PC-3 (cell line): ENCODE measurements around the gene TMEM129. TPM values are rescaled to one million over a fixed set of nuclear protein-coding genes. Genes with fewer than 3 reads are reported as not detected.

Experiments used
- ATAC-seq: fragments of 200-7000 bp; cut with Tn5 transposase; 2 replicates; pipeline ENCODE4 v1.9.1; 2020; ENCODE audit warnings: mild to moderate bottlenecking, moderate library complexity
- BruUV-seq: library from RNA; stranded (reverse); fragments of 400-500 nt; replicated peaks from 2 replicates; lab custom pipeline; 2021; lab: Mats Ljungman, UMichigan
- CTCF ChIA-PET: fragments of 300-600 bp; sonication (Branson Sonifier 250); formaldehyde crosslinking; loops from one replicate; lab custom pipeline; 2022; ENCODE audit warnings: antibody characterized with exemption; lab: Charles Lee
- POLR2A ChIA-PET: fragments of 300-600 bp; sonication (Branson Sonifier 250); formaldehyde crosslinking; loops from one replicate; lab custom pipeline; 2022; ENCODE audit warnings: antibody characterized with exemption; ENCODE audit not compliant: unreplicated experiment; lab: Charles Lee
- DNase-seq: peaks from one replicate; pipeline ENCODE4 v3.0.0-alpha.2; 2015
- H2AFZ ChIP-seq: fragments of 300-600 bp; sonication (generic); 2 replicates; pipeline ENCODE4 v1.6.0; 2016; ENCODE audit warnings: antibody characterized with exemption, low read length
- H3F3A ChIP-seq: fragments of 300-600 bp; sonication (generic); one replicate; pipeline ENCODE4 v1.6.0; 2017; ENCODE audit warnings: antibody characterized with exemption, low read length, control low read depth, mild to moderate bottlenecking; ENCODE audit not compliant: unreplicated experiment
- H3K27ac ChIP-seq: fragments of 300-600 bp; sonication (generic); 2 replicates; pipeline ENCODE4 v1.5.1; 2016; ENCODE audit warnings: mild to moderate bottlenecking, low read length
- H3K27me3 ChIP-seq: fragments of 300-600 bp; sonication (generic); 2 replicates; pipeline ENCODE4 v1.6.1; 2016; ENCODE audit warnings: low read length, mixed read lengths
- H3K36me3 ChIP-seq: fragments of 300-600 bp; sonication (generic); 2 replicates; pipeline ENCODE4 v1.6.1; 2016; ENCODE audit warnings: low read depth, mixed run types, low read length, mixed read lengths
- H3K4me1 ChIP-seq: fragments of 300-600 bp; sonication (generic); 2 replicates; pipeline ENCODE4 v1.5.1; 2016; ENCODE audit warnings: low read length; ENCODE audit not compliant: insufficient read depth
- H3K4me2 ChIP-seq: fragments of 300-600 bp; sonication (generic); 2 replicates; pipeline ENCODE4 v1.6.0; 2016; ENCODE audit warnings: low read length
- H3K4me3 ChIP-seq: fragments of 300-600 bp; sonication (generic); 2 replicates; pipeline ENCODE4 v1.5.1; 2016; ENCODE audit warnings: mild to moderate bottlenecking, low read length, mixed read lengths
- H3K79me2 ChIP-seq: fragments of 300-600 bp; sonication (generic); 2 replicates; pipeline ENCODE4 v1.6.1; 2017; ENCODE audit warnings: low read length, mixed read lengths
- H3K9ac ChIP-seq: fragments of 300-600 bp; sonication (generic); 2 replicates; pipeline ENCODE4 v1.6.0; 2016; ENCODE audit warnings: mild to moderate bottlenecking, low read length
- H3K9me2 ChIP-seq: fragments of 300-600 bp; sonication (generic); replicated peaks from 2 replicates; pipeline ENCODE4 v1.6.1; 2016; ENCODE audit warnings: mixed run types, low read length, mixed read lengths
- H3K9me3 ChIP-seq: fragments of 300-600 bp; sonication (generic); 2 replicates; pipeline ENCODE4 v1.6.1; 2016; ENCODE audit warnings: low read length, mixed read lengths
- H4K20me1 ChIP-seq: fragments of 300-600 bp; sonication (generic); 2 replicates; pipeline ENCODE4 v1.6.1; 2016; ENCODE audit warnings: low read length, mixed read lengths
- CTCF ChIP-seq: fragments of 300-600 bp; sonication (generic); conservative IDR thresholded peaks from 2 replicates; pipeline ENCODE4 v1.5.1; 2017; ENCODE audit warnings: antibody characterized with exemption, low read depth, mild to moderate bottlenecking, low read length
- EZH2 ChIP-seq: fragments of 300-600 bp; sonication (generic); IDR thresholded peaks from one replicate; pipeline ENCODE4 v1.6.1; 2017; ENCODE audit warnings: antibody characterized with exemption, mild to moderate bottlenecking, low read length; ENCODE audit not compliant: unreplicated experiment
- EZH2phosphoT487 ChIP-seq: fragments of 300-600 bp; sonication (generic); IDR thresholded peaks from 2 replicates; pipeline ENCODE4 v1.6.1; 2018; ENCODE audit warnings: mild to moderate bottlenecking, antibody characterized with exemption, low read length, borderline replicate concordance
- intact Hi-C: fragments of 100-400 bp; cut with micrococcal nuclease; formaldehyde crosslinking; loops from 2 replicates; pipeline ENCODE4 v1.9.0; 2023
- total RNA-seq: library from RNA; depleted of rRNA; stranded (reverse); fragments of >200 nt; gene quantifications from 2 replicates; pipeline ENCODE4 v1.2.3, GENCODE V29; 2014

TMEM129 gene
- total RNA-seq, 1 experiment from 2014 or later: 28.6 TPM

DNA sequence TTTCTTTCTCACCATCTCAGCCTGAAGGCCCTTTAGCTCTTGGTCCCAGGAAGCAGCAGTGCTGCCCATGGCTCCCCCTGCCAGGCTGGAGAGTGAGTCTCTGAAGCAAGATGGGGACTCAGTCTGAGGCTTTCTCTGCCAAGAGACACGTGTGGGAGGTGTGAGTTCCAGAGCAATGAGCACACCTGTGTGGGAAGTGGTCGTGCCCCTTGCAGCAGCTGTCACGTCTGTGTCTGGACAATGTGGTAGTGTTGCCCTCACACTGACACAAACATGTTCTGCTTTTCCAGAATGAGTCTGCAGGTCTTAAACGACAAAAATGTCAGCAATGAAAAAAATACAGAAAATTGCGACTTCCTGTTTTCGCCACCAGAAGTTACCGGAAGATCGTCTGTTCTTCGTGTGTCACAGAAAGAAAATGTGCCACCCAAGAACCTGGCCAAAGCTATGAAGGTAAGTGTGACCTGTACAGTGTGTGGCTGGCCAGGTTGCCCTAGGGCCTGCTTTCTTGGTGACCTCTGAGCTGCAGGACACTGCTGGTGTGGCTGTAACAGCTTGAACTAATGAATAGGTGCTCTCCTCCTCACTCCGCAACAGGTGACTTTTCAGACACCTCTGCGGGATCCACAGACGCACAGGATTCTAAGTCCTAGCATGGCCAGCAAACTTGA is 2.1 kb upstream of the TMEM129 start:
- no peaks in the 10 kb centered on the region for H3F3A ChIP-seq
- H3K4me3 ChIP-seq: peak overlapping the region; percentile 94
- no peak overlapping the region for H2AFZ ChIP-seq
- peak overlapping the region; percentile 85 for H3K4me2 ChIP-seq
- H3K4me1 ChIP-seq: peaks cover 43% of the 10 kb centered on the region
- H3K36me3 ChIP-seq: peaks cover 20% of the 10 kb centered on the region
- DNase-seq (no peak), ATAC-seq (no peak)
- no peaks in the 10 kb centered on the region for H4K20me1 ChIP-seq
- ChIA-PET POLR2A (no interaction called here), CTCF (interaction anchor here (1.4 kb wide), 1 partner anchor 30 kb away, joined by 4 read pairs; no protein-coding TSS in a partner anchor)
- TF ChIP-seq CTCF (no peak), EZH2phosphoT487 (no peak)
- H3K9me2 ChIP-seq: no peaks in the 10 kb centered on the region
- no peaks in the 10 kb centered on the region for H3K9me3 ChIP-seq
- intact Hi-C loops: no loop called here
- no peaks in the 10 kb centered on the region for H3K27me3 ChIP-seq
- TSS peak; percentile 17 for BruUV-seq
- no peak overlapping the region for H3K27ac ChIP-seq
- peaks cover 66% of the 10 kb centered on the region for H3K79me2 ChIP-seq
- peak overlapping the region; percentile 82; the same call in 1 of the 2 replicates for H3K9ac ChIP-seq

DNA sequence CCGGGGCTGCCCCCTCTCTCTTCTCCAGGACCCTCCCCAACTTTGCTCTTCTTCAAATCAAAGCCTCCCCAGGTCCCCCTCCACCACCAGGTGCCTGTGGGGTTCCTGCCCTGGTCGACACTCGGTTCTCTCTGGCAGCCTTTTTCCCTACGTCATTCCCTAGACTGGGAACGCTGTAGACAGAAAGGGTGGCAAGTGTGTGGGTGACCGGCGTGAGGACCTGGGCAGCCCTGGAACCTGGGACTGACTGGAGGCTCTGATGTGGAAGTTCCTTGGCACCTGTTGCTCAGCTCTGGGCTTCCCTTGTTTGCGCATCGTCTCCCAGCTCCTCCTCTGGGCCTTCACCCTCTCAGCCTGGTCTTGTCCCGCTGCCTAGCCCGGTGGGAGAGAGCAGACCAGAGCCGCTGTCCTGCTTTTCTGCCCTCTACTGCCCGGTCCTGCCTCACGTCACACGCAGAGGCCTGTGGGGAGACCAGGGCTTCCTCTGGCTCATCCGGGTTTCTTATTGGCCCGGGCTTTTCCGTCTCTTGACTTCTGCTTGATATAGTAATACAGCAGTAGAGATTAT is 1.5 kb upstream of the TMEM129 start:
- Histone ChIP-seq H3K9ac (peak overlapping the region; percentile 82), H3K4me2 (peak overlapping the region; percentile 85), H3K9me2 (no peaks in the 10 kb centered on the region), H4K20me1 (no peaks in the 10 kb centered on the region), H3F3A (no peaks in the 10 kb centered on the region), H3K4me3 (peak overlapping the region; percentile 94), H3K4me1 (peaks cover 37% of the 10 kb centered on the region), H3K9me3 (no peaks in the 10 kb centered on the region), H3K36me3 (peaks cover 17% of the 10 kb centered on the region), H3K27ac (no peak overlapping the region), H3K27me3 (no peaks in the 10 kb centered on the region), H2AFZ (no peak overlapping the region), H3K79me2 (peaks cover 66% of the 10 kb centered on the region)
- intact Hi-C loops: no loop called here
- DNase-seq (no peak), ATAC-seq (no peak)
- TSS peak; percentile 7 for BruUV-seq
- ChIA-PET POLR2A (no interaction called here), CTCF (interaction anchor here (1.4 kb wide), 1 partner anchor 29 kb away, joined by 4 read pairs; no protein-coding TSS in a partner anchor)
- TF ChIP-seq EZH2: no peak
- TF ChIP-seq EZH2phosphoT487: no peak
- TF ChIP-seq CTCF: no peak
